K562 (cell line): ENCODE data around the gene TMEM243. TPM values are rescaled to one million over a fixed set of nuclear protein-coding genes. Genes with fewer than 3 reads are reported as not detected.

Experiments
- AFF1 ChIP-seq, 2 experiments: fragments of 450-650 bp; IDR thresholded peaks; 2 replicates each; pipeline ENCODE4 v1.6.1; 2018; ENCODE audit warnings: mild to moderate bottlenecking in 2 of 2, low read depth in 1 of 2; ENCODE audit not compliant: partially characterized antibody in 2 of 2
- EHMT2 ChIP-seq: fragments of 450-650 bp; IDR thresholded peaks from 2 replicates; pipeline ENCODE4 v1.6.1; 2018; ENCODE audit warnings: antibody characterized with exemption
- KAT2B ChIP-seq: IDR thresholded peaks from one replicate; pipeline ENCODE4 v1.6.1; 2012; ENCODE audit warnings: low read depth, mild to moderate bottlenecking, control low read depth, inconsistent platforms, low read length, moderate library complexity
- MEIS2 ChIP-seq: fragments of 450-650 bp; IDR thresholded peaks from 2 replicates; pipeline ENCODE4 v1.6.1; 2014; ENCODE audit warnings: mild to moderate bottlenecking; ENCODE audit not compliant: partially characterized antibody
- SRSF3 ChIP-seq: fragments of 200-400 bp; formaldehyde crosslinking; IDR thresholded peaks from 2 replicates; pipeline ENCODE4 v1.6.1; 2016; ENCODE audit warnings: mild to moderate bottlenecking, low read length, moderate library complexity; ENCODE audit not compliant: insufficient read depth
- ZBTB26 ChIP-seq: fragments of 450-650 bp; formaldehyde crosslinking; IDR thresholded peaks from 2 replicates; pipeline ENCODE4 v1.4.0; 2022; ENCODE audit warnings: missing genetic modification characterization
- ZNF318 ChIP-seq, 2 experiments: fragments of 450-650 bp; IDR thresholded peaks; 2 replicates each; pipeline ENCODE4 v1.6.1; 2016; ENCODE audit warnings: mild to moderate bottlenecking in 2 of 2, borderline replicate concordance in 1 of 2, low read depth in 1 of 2, moderate library complexity in 1 of 2
- ZNF354B ChIP-seq: fragments of 250-450 bp; sonication (Bioruptor Pico); IDR thresholded peaks from 2 replicates; pipeline ENCODE4 v1.4.0; 2020
- ZNF584 ChIP-seq: fragments of 200-800 bp; sonication (Bioruptor generic); IDR thresholded peaks from 2 replicates; pipeline ENCODE4 v1.6.1; 2016; ENCODE audit warnings: low read depth, mild to moderate bottlenecking, missing genetic modification characterization, missing compliant biosample characterization
- polyA plus RNA-seq, 8 experiments: library from polyadenylated mRNA; depleted of rRNA in 4 of 8; stranded (reverse) in 5 of 8; unstranded in 3 of 8; fragments of >200 nt; fragmentation: Nextera tagmentation in 2 of 8; fragmentation: Illumina TruSeq in 1 of 8; extraction: Ambion mirVana in 2 of 8; extraction: Trizol in 1 of 8; gene quantifications; 2 replicates each; pipeline versions ENCODE4 v1.2.1 to v1.2.3, GENCODE V29; 2011 to 2014; ENCODE audit warnings: inconsistent platforms in 1 of 8, missing spikeins in 1 of 8
- total RNA-seq, 7 experiments: library from RNA; depleted of rRNA in 6 of 7; stranded (reverse); fragments of >200 nt in 6 of 7; fragmentation: Illumina TruSeq in 2 of 7; extraction: Trizol in 2 of 7; gene quantifications; 2 replicates each; pipeline versions ENCODE4 v1.2.1 to v1.2.3, GENCODE V29; 2011 to 2021; ENCODE audit warnings: low replicate concordance in 1 of 7

Gene TMEM243
- total and polyA plus RNA-seq, 9 of the 15 experiments (the other 6 are each of a cell fraction or from before 2014, with no cell fraction given), result 3.9 to 8.6 (median 6.1) TPM

GRCh38 chr7:87152112-87152896, 67.2 kb downstream of the TMEM243 start, which contains the start of gene DMTF1 (continued):
- TF ChIP-seq ZNF318 (IDR thresholded peaks at IDR 0.05; ENCODE audit: borderline replicate concordance in 1 of 2, low read depth in 1 of 2) (peak in 1 of 2 experiments; percentile 77; a peak in 1 of 4 replicates), AFF1 (IDR thresholded peaks at IDR 0.05; ENCODE audit: low read depth in 1 of 2, partially characterized antibody in 2 of 2) (peak in 1 of 2 experiments; percentile 100), EHMT2 (no peak; the same call in 1 of the 2 replicates), ZNF584 (CRISPR knock-in tag) (no peak; the same call in 1 of the 2 replicates), ZBTB26 (CRISPR knock-in tag) (0 out of 2 replicates have a peak, but pooled peaks have one; percentile 31), MEIS2 (peak; percentile 60), ZNF354B (0 out of 2 replicates have a peak, but pooled peaks have one; percentile 30), KAT2B (no peak), SRSF3 (no peak)
